SKM-1 treated with dmso at 0.1 percent for 144 hours (cell line): ENCODE measurements around the gene COMMD2.

Experiments used
- DNase-seq: peaks from one replicate; lab custom pipeline; 2025; ENCODE audit not compliant: unreplicated experiment; lab: John Stamatoyannopoulos, UW

COMMD2 gene

DNA sequence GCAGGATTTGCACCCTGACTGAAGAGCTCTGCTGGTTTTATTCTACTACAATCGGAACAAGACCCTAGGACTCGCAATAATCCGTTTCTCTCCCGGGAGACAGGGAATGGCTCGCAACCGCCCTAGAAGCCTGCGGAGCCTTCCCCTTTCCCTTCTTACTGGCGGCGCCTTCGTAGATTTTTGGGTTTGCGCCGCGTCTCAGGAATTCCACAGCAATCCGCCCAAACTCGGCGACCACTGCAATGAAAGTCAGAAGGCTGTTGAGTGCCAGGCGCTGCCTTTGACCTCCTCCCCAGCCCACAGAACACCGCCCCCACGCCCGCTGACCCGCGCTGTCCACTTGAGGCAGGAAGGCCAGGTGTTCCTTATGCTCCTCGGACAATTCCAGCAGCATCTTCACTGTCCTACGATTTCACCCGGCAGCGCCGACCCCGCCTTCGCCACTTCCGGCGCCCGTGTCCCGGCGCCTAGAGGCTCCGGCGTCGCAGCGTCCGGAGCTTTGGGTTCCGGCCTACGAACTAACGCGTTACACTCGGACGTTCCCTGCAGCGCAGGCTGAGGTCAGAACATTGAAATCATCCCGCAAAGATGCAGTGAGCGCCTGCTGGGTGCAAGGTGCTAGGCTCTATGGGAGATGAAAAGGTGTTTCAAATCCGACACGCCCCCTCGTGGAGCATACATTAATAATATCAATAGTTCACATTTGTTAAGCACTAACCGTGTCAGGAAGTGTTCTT lies at the start of gene COMMD2:
COMMD2 (minus strand) TSS at position 439 of the 737 bp plus-strand sequence; CDS start at position 394, 45 bp downstream.
- peak; percentile 84 for DNase-seq

DNA sequence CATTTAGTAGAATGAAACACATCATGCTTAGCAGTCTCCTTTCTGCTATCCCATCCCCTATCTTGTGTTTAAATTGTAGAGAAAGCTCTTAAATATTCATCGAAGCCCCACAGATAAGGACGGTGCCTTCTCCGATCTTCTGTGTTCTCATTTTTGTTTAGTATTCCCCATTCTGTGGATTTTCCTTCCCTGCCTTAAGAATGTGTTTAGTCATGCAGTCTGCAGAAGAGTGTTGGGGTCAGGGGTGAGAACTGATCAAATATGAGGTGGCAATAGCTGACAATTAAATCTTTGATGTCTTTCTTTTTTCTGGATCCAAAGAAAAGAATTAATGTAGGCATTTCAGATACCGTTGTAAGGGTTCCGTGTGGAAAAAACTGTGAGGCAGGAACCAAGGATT lies 49.4 kb upstream of the COMMD2 start:
- DNase-seq: no peak

DNA sequence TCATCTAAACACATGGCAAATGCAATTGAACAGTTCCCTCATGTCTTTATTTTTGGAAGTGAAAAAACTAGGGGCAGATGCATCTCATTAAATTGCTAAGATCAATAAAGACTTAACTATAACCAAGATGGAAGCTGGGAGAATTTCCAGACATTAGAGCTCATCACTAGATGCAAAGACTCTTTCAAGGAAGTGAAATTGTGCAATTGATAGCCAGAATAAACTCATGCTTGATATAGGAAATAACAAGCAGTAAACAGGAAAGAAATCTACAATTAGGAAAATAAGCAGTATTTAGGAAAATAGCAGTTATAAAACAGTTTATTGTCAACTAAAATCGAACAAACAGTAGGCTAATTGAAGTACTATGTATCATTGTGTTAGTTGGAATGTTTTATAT lies 48.9 kb upstream of the COMMD2 start:
- no peak for DNase-seq

DNA sequence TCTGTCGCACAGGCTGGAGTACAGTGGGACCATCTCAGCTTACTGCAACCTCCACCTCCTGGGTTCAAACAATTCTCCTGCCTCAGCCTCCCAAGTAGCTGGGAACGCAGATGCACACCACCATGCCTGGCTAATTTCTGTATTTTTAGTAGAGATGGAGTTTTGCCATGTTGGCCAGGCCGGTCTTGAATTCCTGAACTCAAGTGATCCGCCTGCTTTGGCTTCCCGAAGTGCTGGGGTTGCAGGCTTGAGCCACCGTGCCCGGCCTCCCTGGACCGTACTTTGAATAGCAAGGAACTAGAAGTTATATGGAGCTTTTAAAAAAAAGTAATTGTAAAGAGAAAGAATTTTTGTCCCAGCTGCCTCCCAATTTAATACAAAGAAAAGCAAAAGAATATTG lies 48.4 kb upstream of the COMMD2 start:
- no peak for DNase-seq

DNA sequence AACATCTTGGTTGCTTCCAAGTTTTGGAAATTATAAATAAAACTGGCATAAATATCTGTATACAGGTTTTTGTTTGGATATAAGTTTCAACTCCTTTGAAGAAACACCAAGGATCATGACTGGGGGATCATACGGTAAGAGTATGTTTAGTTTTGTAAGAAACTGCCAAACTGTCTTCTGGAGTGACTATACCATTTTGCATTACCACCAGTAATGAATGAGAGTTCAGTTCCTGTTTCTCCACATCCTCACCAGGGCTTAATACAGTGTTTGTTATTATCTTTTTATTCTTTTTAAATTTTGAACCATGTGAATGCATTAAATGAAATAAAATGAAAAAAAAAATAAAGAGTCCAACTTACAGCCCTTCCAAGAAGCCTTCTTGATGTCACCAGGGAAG lies 43.7 kb upstream of the COMMD2 start:
- no peak for DNase-seq

DNA sequence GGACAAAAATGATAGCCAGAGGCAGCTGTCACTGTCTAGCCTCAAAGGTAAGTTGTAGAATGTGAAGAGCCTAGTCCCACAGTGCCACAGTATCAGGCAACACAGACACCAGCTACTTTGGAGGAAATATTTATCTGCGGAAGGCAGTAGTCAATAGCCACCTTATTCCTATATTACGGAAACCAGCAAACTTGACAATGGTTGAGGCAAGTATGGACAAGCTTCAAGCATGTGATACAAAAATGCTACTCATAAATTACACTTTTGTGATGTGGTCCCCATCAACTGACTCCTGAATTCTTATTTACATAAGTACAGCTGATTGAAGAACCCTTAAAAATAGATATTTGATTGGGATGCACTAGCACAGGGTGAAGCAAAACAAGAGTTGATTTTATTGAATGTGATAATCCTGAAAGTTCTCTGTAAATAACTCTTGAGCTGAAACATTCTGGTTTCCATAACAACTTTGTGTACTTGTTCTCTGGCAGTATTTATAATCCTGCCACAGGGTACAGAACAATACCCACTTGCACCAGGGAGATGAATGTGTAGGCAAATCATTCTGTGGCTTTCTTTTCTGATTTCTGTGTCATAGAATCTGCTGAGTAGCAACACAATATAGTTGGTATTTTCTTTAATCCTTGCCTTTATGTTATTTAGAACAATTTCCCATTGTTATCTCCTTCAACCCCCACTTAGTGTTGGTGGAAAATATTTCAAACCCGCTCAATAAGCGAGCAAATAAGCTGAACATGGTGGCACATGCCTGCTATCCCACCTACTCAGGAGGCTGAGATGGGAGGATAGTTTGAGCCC lies 40.4 kb upstream of the COMMD2 start, which contains the start of gene ANKUB1:
ANKUB1 (minus strand) TSS at position 103 of the 819 bp plus-strand sequence. CDS start 188 bp downstream, outside the sequence.
- no peak for DNase-seq

DNA sequence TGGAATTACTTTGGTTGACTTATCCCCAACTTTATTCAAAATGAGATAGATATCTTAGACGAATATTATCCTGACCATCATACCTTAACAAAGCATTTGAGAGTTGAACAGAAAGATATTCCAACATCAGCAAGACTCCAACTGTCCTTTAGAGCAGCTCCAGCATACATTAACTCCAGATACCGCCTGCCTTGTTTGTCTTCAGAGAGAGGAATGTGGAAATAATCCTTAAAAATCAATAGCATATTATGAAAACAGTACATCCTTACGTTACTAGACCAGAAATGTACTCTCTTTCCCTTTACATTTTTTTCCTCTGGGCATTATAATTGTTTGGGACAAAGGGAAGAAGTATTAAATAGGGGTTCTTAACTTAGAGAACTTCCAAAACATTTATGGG lies 38.4 kb upstream of the COMMD2 start:
- no peak for DNase-seq

DNA sequence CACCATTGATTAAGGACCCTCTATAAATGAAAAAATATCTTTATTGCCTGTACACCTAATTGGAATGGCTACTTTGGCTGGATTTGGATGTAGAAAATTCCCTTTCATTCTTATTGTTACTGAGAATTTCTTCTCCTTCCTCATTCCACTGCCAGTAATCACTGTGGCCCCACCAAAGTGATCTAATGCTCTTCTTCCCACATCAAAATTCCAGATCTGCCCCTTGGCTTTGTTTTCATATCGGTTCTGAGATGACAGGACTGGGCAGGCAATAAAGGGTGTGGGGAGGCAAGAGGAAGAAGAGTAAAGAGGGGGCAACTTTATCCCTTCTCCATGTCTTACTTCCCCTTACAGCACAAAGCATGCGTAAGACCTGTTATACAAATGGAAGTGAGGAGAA lies 38.0 kb upstream of the COMMD2 start:
- no peak for DNase-seq

DNA sequence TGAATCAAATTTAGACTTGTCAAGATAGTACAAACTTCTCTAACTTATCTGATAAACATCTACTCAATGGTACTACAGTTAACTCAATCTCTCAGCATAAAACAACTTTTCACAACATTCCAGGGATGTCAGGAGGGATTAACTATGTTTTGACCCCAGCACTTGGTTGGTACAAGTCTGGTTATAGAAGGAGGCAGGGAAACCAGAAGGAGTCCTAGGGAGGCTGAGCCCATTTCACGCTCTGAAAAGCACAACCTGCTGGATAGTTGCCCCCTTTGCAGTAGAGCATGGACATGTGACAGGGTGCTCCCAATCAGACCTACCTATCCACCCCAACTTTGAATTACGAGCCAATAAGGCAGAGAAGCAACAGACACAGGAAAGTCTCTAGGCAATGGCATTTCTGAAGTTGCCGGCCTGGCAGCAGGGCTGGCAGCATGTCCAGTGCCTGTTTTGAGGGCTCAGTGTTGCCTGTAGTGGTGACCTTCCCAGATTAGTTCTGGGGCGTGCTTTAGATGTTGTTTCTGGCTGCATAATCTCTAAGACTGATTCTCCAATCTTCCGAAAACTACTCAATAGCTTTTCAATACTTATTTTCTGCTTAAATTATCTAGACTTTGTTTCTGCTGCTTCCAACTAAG lies 31.9 kb upstream of the COMMD2 start:
- no peak for DNase-seq

DNA sequence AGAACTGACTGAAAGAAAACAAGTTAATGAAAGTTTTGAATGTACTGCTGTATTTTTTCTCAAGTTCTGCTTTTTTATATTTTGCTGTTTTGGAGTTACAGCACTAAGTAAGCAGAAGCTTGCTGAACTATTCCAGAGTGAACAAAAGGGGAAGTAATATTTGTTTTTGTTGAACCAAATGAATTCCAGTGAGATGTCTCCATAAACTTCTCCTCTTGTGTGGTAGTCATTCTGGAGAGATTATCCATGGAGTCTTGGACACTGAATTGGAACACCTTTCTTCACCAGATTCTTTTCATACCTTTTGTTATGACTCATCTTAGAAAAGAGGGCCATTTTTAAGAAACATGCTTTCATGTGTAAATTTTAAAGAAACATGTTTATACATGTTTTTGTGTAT lies 31.3 kb upstream of the COMMD2 start:
- DNase-seq: peak; percentile 75

DNA sequence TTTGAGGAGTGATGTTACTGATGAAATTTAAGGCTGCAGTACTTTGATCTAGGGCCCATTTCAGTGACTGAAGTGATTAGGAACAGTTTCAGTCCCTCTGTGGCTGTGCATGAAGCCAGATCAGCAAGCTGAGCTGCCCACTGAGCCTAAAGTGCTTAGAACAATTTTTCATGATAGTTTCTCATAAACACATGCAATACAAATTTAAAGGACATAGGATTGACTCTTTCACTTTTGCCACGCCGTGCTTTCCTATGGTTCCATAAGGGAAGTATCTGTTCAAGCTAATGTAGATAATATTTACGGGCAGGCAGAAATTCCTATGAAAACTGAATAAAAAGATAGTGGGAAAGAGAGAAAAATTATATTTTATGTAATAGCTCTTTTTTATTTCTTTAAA lies 29.5 kb upstream of the COMMD2 start:
- no peak for DNase-seq

DNA sequence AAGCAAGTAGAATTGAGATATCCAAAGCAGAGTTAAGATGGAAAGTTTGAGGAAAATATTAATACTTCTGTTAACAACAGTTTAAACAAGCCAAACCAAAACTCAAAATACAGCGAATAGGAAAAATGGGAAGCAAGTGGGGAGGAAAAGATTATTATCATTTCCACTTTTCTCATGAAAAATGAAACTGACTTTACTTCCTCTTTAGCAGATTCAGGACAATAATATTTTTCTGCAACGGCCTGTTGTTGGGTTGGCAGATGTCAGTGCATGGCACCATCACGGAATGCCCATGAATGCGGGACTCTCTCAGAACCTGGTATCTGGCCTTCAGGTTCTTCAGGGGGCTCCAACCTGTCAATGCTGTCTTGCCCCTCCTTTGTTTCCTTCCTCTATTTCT lies 28.9 kb upstream of the COMMD2 start:
- DNase-seq: peak; percentile 69

DNA sequence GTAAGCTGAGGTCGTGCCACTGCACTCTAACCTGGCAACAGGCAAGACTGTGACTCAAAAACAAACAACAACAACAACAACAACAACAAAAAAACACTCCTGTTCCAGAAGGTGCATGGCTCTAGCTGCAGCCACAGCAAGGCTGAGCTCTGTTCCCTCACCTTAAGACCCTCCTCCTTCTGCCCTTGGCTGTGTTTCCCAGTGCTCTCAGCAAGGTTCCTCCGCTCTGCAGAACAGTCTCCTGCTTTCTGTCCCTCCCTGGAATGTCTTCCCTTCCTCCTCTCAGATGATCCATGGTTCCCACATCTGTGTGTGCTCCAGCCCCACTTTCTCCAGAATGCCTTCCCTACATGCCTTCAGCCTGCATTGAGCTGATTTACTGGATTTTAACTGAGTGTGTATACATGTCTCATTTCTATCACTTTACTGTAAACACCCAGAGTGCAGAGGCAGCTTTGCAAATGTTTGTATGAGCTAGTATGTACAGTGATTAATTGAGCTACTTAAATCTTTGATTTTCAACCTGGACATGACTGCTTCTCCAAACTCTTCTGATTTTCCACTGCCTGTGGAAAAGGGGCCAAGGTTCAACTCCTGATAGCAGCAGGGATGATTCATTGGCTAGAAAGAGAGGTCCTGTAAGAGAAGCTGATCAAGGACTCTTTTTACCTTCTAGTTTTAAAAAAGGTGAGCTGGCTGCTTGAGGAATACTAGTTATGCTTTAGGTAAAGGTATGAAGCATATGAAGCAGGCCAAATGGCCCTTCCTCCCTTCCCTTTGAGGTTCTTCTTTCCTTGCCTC lies 25.3 kb upstream of the COMMD2 start:
- DNase-seq: no peak

DNA sequence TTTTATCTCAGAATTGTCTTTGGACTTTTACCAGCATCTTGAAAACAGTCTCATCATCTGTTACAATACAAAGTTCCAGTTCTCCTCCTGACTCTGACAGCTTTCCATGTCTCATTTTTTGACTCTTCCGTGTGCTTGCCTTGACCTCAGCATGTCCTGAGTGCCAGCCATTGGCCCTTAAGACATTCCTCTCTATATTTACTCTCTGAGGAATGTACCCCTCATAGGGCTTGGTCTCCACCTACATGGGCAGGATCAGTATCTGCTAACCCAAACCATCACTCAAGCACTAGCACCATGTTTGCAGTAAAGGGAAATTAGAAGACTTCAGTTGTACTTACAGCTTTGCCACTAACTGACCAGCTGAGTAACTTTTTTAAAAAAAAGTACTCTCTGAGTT lies 23.9 kb upstream of the COMMD2 start:
- DNase-seq: no peak

DNA sequence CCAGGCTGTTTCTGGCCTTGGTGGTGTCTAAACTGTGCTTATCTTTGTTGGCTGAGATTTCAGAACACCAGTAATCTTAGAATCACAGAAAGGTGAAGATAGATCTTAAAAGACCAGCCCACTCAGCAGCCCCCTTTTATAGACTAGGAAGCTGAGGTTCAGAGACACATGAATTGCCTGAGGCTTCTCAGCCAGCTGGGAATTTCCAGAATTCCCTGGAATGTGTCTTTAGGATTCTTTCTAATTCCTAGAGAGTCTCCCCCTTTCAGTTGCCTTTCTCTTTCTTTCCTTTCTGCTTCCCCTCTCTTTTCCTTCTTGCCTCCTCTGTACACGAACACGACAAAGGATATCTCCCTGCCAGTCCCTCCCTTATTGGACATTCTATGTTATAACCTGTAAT lies 20.6 kb upstream of the COMMD2 start:
- no peak for DNase-seq

DNA sequence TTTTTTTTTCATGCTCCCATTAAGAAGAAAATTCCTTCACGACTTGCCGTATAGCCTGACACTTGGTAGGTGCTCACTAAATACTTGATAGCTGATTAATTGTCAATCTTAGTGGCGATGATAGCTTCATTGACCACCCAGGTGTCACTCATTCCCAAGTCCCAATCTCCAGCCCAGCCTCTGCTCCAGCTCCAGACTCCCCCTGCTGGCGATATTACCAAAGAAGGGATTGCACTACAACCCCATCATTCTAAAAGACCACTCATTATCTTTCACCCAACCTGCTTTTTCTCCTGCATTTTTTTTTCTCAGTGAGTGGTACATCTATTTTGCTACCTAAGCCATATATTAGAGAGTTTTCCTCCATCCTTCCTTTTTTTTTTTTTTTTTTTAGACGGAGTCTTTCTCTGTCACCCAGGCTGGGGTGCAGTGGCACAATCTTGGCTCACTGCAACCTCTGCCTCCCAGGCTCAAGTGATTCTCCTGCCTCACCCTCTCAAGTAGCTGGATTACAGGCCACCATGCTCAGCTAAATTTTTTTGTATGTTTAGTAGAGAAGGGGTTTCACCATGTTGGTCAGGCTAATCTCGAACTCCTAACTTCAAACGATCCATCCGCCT lies 19.5 kb upstream of the COMMD2 start:
- DNase-seq: peak; percentile 6

DNA sequence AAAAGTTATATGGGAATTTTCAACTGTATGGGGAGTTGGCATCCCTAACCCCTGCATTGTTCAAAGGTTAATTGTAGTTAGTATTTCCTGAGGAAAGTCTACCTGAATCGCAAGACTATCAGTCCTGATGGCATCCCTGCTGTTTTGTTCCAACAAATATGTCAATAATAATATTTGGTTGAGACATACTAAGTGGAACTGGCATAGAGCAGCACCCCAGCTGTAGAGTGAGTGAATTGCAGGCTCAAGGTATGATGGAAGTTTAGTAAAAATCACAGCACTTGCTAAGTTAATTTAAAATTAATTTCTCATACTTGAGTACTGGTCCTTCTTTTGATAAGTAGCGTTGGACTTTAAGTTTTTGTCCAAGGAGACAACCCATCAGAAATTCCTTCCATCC lies 18.0 kb upstream of the COMMD2 start:
- no peak for DNase-seq

DNA sequence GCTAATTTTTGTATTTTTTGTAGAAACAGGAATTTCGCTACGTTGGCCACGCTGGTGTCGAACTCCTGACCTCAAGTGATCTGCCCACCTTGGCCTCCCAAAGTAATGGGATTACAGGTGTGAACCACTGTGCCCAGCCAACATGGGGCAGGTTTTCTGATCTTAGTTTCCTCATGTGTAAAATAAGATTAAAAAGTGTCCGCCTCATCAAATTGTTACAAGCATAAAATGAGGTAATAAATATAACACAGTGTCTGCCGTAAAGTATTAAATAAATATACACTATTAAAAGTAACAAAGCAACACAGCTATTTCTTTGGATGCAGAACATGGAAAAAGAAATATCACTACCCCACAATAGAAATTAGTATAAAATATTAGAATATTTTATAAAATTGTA lies 16.4 kb upstream of the COMMD2 start:
- DNase-seq: no peak

DNA sequence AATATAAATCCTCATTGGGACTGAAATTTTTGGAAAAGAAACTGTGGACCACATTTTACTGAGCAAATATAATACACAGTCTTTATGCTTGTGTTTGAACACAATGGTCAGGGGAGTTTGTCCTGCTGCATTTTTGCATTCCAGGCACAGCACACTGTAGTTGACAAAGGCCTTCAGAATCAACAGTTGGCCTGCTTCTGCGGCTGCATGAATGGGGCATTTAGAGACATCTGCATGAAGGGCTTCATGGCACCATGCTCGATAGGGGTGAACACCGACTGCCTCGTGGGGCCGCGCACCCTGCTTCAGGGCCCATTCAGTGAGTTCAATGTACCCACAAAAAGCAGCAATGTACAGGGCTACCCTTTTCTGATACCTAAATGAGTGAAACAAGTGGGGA lies 15.4 kb upstream of the COMMD2 start:
- DNase-seq: no peak

DNA sequence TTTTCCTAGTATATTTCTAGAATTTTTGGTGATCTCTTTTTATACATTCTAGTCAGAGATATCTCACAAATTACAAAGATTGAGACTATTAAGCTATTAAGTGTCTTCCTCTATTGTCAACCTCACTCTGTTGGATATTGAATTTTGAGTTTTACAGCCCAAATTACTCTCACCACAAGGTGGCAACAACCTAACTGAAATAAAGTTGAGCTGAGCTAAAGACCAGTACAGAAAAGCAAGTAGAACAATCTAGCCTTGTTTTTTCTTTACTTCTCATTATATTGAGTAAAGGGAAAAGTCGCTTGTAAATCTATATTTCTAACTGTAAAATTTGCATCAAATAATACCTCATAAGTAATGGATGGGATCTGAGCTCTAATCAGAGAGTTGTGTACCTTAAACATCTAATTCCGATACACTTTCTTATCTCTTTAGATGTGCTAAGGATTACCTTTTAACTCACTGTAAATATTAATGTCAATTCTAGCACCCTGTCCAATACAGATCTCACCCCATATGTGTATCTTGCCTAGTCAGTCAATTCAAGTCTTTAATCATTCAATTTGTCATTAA lies 13.6 kb upstream of the COMMD2 start:
- peak; percentile 15 for DNase-seq
